HUES48 (cell line): ENCODE measurements around the gene RIMBP2.

Experiments
- H3K27ac ChIP-seq: one replicate; pipeline ENCODE4 v1.7.0; 2013; ENCODE audit warnings: low read depth, low read length, inconsistent platforms
- H3K27me3 ChIP-seq: 2 replicates; pipeline ENCODE4 v1.6.1; 2013; ENCODE audit warnings: mild to moderate bottlenecking, low read length; ENCODE audit not compliant: control insufficient read depth, insufficient read depth
- H3K36me3 ChIP-seq: 2 replicates; pipeline ENCODE4 v1.6.1; 2013; ENCODE audit warnings: low read length; ENCODE audit not compliant: control insufficient read depth, insufficient read depth
- H3K4me1 ChIP-seq: 2 replicates; pipeline ENCODE4 v1.6.1; 2013; ENCODE audit warnings: mild to moderate bottlenecking, low read length; ENCODE audit not compliant: control insufficient read depth, insufficient read depth
- H3K4me3 ChIP-seq: 2 replicates; pipeline ENCODE4 v1.5.1; 2013; ENCODE audit warnings: mild to moderate bottlenecking, low read depth, low read length
- H3K9ac ChIP-seq: 2 replicates; pipeline ENCODE4 v1.6.1; 2013; ENCODE audit warnings: mild to moderate bottlenecking, low read depth, low read length, moderate library complexity
- H3K9me3 ChIP-seq: 2 replicates; pipeline ENCODE4 v1.6.1; 2013; ENCODE audit warnings: low read length; ENCODE audit not compliant: control insufficient read depth, insufficient read depth

Gene RIMBP2

DNA sequence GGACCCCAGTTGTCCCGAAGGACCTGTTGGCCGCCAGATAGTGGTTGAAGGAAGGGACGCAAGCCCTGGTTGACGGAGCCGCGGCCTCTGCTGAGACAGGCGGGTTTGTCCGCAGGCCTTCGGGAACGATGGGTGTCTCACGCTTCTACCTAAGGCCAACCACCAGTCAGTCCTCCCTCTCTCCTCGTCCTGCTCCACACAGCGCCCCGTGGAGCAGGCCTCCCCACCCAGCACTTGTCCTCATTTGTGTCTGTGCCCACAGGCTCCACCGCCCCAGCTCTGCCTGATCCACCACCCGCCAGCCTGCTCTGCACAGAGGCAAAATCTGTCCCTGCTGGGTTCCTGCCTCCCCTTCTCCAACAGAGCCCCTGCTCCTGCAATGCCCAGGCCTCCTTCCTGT is 41.0 kb downstream of the RIMBP2 start:
- H3K27me3 ChIP-seq: no peaks in the 10 kb centered on the region
- H3K27ac ChIP-seq: no peak overlapping the region
- H3K9ac ChIP-seq: no peak overlapping the region
- no peaks in the 10 kb centered on the region for H3K9me3 ChIP-seq
- no peaks in the 10 kb centered on the region for H3K36me3 ChIP-seq
- H3K4me1 ChIP-seq: no peaks in the 10 kb centered on the region
- H3K4me3 ChIP-seq: no peak overlapping the region

GRCh38 chr12:130674676-130675075 is 41.4 kb downstream of the RIMBP2 start:
- Histone ChIP-seq H3K27ac (no peak overlapping the region), H3K27me3 (no peaks in the 10 kb centered on the region), H3K9ac (no peak overlapping the region), H3K9me3 (no peaks in the 10 kb centered on the region), H3K4me3 (no peak overlapping the region), H3K36me3 (no peaks in the 10 kb centered on the region), H3K4me1 (no peaks in the 10 kb centered on the region)

GRCh38 chr12:130673036-130673705 is 42.9 kb downstream of the RIMBP2 start:
- no peak overlapping the region for H3K4me3 ChIP-seq
- H3K27me3 ChIP-seq: no peaks in the 10 kb centered on the region
- H3K9ac ChIP-seq: no peak overlapping the region
- H3K27ac ChIP-seq: no peak overlapping the region
- H3K9me3 ChIP-seq: no peaks in the 10 kb centered on the region
- H3K4me1 ChIP-seq: no peaks in the 10 kb centered on the region
- H3K36me3 ChIP-seq: no peaks in the 10 kb centered on the region

DNA sequence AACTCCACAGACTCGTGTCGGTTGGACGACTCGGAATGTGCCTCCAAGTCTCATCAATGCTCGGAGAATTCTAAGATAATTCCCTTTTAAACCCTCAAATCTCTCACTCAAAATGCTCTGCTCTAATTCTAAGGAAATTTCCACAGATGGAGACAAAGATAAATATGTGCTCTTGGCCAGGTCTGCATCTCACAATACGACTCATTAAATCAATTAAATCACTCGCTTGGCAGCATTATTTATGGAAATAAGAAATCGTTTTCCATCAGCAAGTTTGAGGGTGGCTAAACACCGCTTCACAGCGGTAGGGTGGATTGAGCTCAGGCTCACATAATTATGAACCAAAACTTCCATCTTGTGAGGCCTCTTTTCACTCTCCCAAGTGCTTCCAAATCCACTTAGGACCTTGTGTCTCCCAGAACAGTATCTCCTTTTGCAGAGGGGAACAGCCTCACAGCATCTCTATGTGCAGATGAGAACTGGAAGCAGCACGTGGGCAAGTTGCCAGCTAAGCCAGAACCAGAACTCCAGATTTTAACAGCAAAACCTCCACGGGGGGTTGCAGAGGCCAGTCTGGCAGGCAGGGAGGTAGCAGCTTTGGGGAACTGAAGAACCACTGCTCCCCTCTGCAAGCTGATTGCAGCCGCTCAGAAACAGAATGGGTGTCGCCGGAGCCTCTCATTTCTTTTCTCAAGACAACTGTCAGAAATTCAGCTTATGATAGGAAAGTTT is 43.8 kb downstream of the RIMBP2 start:
- Histone ChIP-seq H3K9me3 (peaks cover 8% of the 10 kb centered on the region; the same call in 1 of the 2 replicates), H3K36me3 (no peaks in the 10 kb centered on the region), H3K4me1 (no peaks in the 10 kb centered on the region), H3K27ac (no peak overlapping the region), H3K27me3 (no peaks in the 10 kb centered on the region), H3K9ac (no peak overlapping the region), H3K4me3 (no peak overlapping the region)

DNA sequence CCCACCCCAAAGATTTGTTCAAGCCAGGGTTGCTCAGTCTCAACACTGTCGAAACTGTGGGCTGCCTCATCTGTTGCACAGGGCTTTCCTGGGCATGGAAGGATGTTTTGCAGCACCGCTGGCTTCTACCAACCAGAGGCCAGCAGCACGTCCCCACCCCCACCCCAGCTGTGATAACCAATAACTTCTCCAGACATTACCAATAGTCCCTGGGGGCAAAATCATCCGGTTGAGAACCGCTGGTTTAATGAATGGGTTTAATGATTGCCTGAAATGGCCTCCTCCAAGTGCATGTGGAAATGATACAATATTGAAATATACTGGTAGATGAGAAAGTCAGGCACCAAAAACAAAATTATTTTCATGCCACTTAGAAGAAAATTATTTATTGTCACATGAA is 44.5 kb downstream of the RIMBP2 start:
- no peak overlapping the region for H3K9ac ChIP-seq
- no peak overlapping the region for H3K27ac ChIP-seq
- H3K4me1 ChIP-seq: no peaks in the 10 kb centered on the region
- no peaks in the 10 kb centered on the region for H3K27me3 ChIP-seq
- no peak overlapping the region for H3K4me3 ChIP-seq
- H3K36me3 ChIP-seq: no peaks in the 10 kb centered on the region
- peaks cover 10% of the 10 kb centered on the region; the same call in 1 of the 2 replicates for H3K9me3 ChIP-seq

- Histone ChIP-seq H3K9ac (no peak overlapping the region), H3K36me3 (no peaks in the 10 kb centered on the region), H3K27me3 (no peaks in the 10 kb centered on the region), H3K9me3 (peaks cover 10% of the 10 kb centered on the region; the same call in 1 of the 2 replicates), H3K4me1 (no peaks in the 10 kb centered on the region), H3K4me3 (no peak overlapping the region), H3K27ac (no peak overlapping the region)
Measured at GRCh38 chr12:130669797-130670196, 46.3 kb downstream of the RIMBP2 start.

- Histone ChIP-seq H3K9ac (no peak overlapping the region), H3K4me1 (no peaks in the 10 kb centered on the region), H3K36me3 (no peaks in the 10 kb centered on the region), H3K9me3 (peaks cover 10% of the 10 kb centered on the region; the same call in 1 of the 2 replicates), H3K4me3 (no peak overlapping the region), H3K27me3 (no peaks in the 10 kb centered on the region), H3K27ac (no peak overlapping the region)
Measured at GRCh38 chr12:130669205-130669557, 46.9 kb downstream of the RIMBP2 start.

- Histone ChIP-seq H3K4me3 (no peak overlapping the region), H3K36me3 (no peaks in the 10 kb centered on the region), H3K27ac (no peak overlapping the region), H3K9ac (no peak overlapping the region), H3K27me3 (no peaks in the 10 kb centered on the region), H3K9me3 (peaks cover 10% of the 10 kb centered on the region; the same call in 1 of the 2 replicates), H3K4me1 (no peaks in the 10 kb centered on the region)
Measured at GRCh38 chr12:130668286-130669204, 47.6 kb downstream of the RIMBP2 start.

- H3K27me3 ChIP-seq: no peaks in the 10 kb centered on the region
- H3K36me3 ChIP-seq: no peaks in the 10 kb centered on the region
- H3K9me3 ChIP-seq: peaks cover 10% of the 10 kb centered on the region; the same call in 1 of the 2 replicates
- no peak overlapping the region for H3K4me3 ChIP-seq
- no peak overlapping the region for H3K9ac ChIP-seq
- no peak overlapping the region for H3K27ac ChIP-seq
- H3K4me1 ChIP-seq: no peaks in the 10 kb centered on the region
Measured at GRCh38 chr12:130667421-130667960, 48.6 kb downstream of the RIMBP2 start.

GRCh38 chr12:130666645-130667044 is 49.5 kb downstream of the RIMBP2 start:
- Histone ChIP-seq H3K27ac (no peak overlapping the region), H3K36me3 (no peaks in the 10 kb centered on the region), H3K9me3 (peaks cover 10% of the 10 kb centered on the region; the same call in 1 of the 2 replicates), H3K4me3 (no peak overlapping the region), H3K4me1 (no peaks in the 10 kb centered on the region), H3K9ac (no peak overlapping the region), H3K27me3 (no peaks in the 10 kb centered on the region)
